ENCODE data around the gene MPZL2. TPM values are rescaled to one million over a fixed set of nuclear protein-coding genes. Genes with fewer than 3 reads are reported as not detected.

Gene MPZL2
- total and polyA plus RNA-seq, 2 experiments from 2014 or later: 2.6 to 4.2 TPM

- no peak for TF ChIP-seq ZNF462 (CRISPR knock-in tag; IDR thresholded peaks at IDR 0.05)
Observed at GRCh38 chr11:118281284-118281683, 17.2 kb upstream of the MPZL2 start (continued).

- no peaks in the 10 kb centered on the region for H3F3A ChIP-seq (replicated peaks; ENCODE audit: low read depth)
- H3K4me3 ChIP-seq: no peak overlapping the region
- no peaks in the 10 kb centered on the region for H3K79me2 ChIP-seq (replicated peaks; ENCODE audit: insufficient read depth)
- no peak overlapping the region for H3K27ac ChIP-seq (ENCODE audit: low read depth)
- Mint-ChIP-seq H3K4me3 (no peak overlapping the region), H3K27ac (no peak overlapping the region), H3K9me3 (no peaks in the 10 kb centered on the region), H3K27me3 (ENCODE audit: insufficient read depth, low read depth, poor library complexity) (peaks cover 3% of the 10 kb centered on the region), H3K36me3 (ENCODE audit: low read depth) (no peaks in the 10 kb centered on the region), H3K4me1 (no peaks in the 10 kb centered on the region)
- peak; percentile 17 for DNase-seq (ENCODE audit: low spot score)
- no peaks in the 10 kb centered on the region for H3K4me1 ChIP-seq (ENCODE audit: insufficient read depth)
- no peak overlapping the region for H3K4me2 ChIP-seq
- H4K20me1 ChIP-seq (replicated peaks; ENCODE audit: insufficient read depth): no peaks in the 10 kb centered on the region
- no peaks in the 10 kb centered on the region for H3K27me3 ChIP-seq (ENCODE audit: insufficient read depth)
- no peaks in the 10 kb centered on the region for H3K36me3 ChIP-seq (ENCODE audit: insufficient read depth)
- no peaks in the 10 kb centered on the region; the same call in 1 of the 2 replicates for H3K9me2 ChIP-seq (ENCODE audit: insufficient read depth)
- H2AFZ ChIP-seq: no peak overlapping the region
- no peak for ATAC-seq
- TF ChIP-seq JUNB (IDR thresholded peaks at IDR 0.05; ENCODE audit: unreplicated experiment): no peak
- TF ChIP-seq REST (IDR thresholded peaks at IDR 0.05; ENCODE audit: unreplicated experiment): no peak
- TF ChIP-seq ZNF114 (CRISPR knock-in tag; IDR thresholded peaks at IDR 0.05): no peak
- TF ChIP-seq EZH2phosphoT487 (IDR thresholded peaks at IDR 0.05; ENCODE audit: unreplicated experiment): no peak
- no peak for TF ChIP-seq POLR2AphosphoS5 (IDR thresholded peaks at IDR 0.05; ENCODE audit: low read depth)
- no peak for TF ChIP-seq NANOG (IDR thresholded peaks at IDR 0.05; ENCODE audit: borderline replicate concordance)
- TF ChIP-seq STAT1 (IDR thresholded peaks at IDR 0.05; ENCODE audit: unreplicated experiment): no peak
- no peak for TF ChIP-seq CREB1 (CRISPR knock-in tag; IDR thresholded peaks at IDR 0.05; ENCODE audit: low read depth)
- no peak for TF ChIP-seq CTCF (conservative IDR thresholded peaks at IDR 0.05; ENCODE audit: low read depth in 2 of 2)
- TF ChIP-seq ZNF331 (CRISPR knock-in tag; IDR thresholded peaks at IDR 0.05; ENCODE audit: low read depth): no peak
Observed at GRCh38 chr11:118277312-118277711, 13.2 kb upstream of the MPZL2 start.
